ENCODE results near the gene FAM9C. TPM values are rescaled to one million over a fixed set of nuclear protein-coding genes. Genes with fewer than 3 reads are reported as not detected.
"Not testable (repeated sequence)": the region's sequence is repeated elsewhere in the genome, so short reads cannot be mapped to it uniquely, and the experiment has no call there.

Gene FAM9C
- total RNA-seq, 4 donors from 2014 or later, result not detected

DNA sequence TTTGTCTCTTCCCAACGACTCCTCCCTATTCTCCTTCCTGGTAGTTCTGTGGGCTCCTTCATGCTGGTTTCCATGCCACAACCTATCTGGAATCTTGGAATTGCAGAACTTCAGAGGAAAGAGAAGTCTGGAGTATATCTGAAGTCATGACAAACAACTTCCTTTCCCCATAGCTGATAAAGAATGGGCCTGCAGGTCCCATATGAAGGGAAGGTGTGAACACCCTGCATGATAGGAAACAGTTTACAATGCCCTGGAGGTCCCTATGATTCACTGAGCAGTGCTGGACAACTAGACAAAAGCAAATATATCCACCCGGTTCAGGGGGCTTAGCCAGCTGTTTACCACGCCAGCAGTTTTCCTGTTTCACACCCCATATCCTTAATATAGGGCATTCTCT lies 19.4 kb downstream of the FAM9C start:
- DNase-seq (ENCODE audit: low spot score) (no peak), ATAC-seq (ENCODE audit: low FRiP score) (no peak)
- TF ChIP-seq, protein P1, sequence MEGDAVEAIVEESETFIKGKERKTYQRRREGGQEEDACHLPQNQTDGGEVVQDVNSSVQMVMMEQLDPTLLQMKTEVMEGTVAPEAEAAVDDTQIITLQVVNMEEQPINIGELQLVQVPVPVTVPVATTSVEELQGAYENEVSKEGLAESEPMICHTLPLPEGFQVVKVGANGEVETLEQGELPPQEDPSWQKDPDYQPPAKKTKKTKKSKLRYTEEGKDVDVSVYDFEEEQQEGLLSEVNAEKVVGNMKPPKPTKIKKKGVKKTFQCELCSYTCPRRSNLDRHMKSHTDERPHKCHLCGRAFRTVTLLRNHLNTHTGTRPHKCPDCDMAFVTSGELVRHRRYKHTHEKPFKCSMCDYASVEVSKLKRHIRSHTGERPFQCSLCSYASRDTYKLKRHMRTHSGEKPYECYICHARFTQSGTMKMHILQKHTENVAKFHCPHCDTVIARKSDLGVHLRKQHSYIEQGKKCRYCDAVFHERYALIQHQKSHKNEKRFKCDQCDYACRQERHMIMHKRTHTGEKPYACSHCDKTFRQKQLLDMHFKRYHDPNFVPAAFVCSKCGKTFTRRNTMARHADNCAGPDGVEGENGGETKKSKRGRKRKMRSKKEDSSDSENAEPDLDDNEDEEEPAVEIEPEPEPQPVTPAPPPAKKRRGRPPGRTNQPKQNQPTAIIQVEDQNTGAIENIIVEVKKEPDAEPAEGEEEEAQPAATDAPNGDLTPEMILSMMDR (IDR thresholded peaks at IDR 0.05), result no peak

DNA sequence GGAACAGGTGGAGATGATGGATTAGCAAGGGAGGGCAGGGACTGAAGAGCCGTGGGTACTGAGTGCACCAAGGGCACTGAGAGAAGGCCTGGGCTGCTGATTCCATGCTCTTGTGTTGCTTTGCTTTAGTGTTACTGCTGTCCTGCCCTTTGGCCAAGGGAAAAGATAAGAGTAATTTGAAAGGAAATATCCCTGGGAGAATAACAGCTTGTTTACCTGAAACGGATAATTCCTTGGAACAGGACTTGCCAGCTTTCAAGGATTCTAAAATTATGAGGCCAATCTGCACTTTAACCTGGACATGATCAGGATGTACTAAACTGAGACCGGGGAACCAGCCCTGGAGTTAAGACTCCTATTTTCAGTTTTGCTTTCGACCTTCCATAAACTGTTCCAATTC lies 20.4 kb downstream of the FAM9C start:
- TF ChIP-seq, protein P1 (IDR thresholded peaks at IDR 0.05), result no peak
- DNase-seq (ENCODE audit: low spot score) (no peak), ATAC-seq (ENCODE audit: low FRiP score) (no peak)

DNA sequence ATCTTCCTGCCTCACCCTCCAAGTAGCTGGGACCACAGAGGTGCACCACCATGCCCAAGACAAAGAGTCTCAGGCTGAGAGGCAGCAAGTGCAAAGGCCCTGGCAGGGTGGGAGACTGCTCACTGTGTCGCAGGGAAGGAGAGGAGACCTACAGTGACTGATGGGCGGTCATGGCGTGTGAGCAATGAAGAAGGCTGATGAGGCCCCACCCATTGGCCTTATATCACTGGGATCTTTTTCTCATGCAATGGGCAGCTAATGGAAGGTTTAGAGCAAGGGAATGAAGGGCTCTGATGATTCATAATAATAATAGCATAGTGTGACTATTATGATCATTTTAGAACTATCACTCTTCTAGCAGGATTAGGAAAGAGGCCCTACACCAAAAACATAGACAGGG lies 20.9 kb downstream of the FAM9C start:
- TF ChIP-seq, protein P1 (IDR thresholded peaks at IDR 0.05), result no peak
- DNase-seq (ENCODE audit: low spot score) (no peak), ATAC-seq (ENCODE audit: low FRiP score) (no peak)

DNA sequence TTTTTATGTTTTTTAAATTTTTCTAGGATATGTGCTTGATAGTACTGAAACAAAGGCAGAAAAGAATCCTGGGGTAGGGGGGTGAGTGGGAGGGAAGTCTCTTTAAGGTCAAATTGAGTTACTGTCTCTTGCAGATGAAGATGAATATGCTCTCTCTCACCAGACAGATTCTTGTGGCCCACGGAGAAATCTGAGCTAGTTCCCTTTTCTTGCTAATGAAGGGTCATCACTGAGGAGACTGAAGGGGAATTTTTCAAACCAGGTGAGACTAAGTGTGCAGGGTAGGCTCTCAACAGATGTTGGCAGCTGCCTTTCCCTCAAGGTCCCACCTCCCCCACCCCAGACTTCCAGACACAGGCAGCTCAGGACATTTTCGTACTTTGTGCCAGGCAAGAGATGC lies 21.5 kb downstream of the FAM9C start:
- TF ChIP-seq, protein P1 (IDR thresholded peaks at IDR 0.05), result no peak

DNA sequence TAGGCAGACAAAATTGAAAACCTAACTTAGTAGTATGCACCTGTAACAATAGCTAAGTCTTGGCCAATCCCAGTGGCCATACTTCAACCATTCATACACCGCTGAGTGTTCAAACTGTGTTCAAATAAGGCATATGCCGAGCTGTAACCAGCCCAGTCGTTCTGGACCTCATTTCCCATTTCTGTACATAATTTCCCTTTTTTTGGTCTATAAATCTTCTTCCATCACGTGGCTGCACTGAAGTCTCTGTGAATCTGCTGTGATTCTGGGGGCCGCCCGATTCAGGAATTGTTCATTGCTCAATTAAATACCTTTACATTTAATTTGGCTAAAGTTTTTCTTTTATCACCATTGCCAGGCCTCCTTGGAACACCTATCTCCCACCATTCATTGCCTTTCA lies 27.7 kb downstream of the FAM9C start:
- not testable (repeated sequence) for DNase-seq (ENCODE audit: low spot score); ATAC-seq (ENCODE audit: low FRiP score)

More for the DNA sequence above, 21.5 kb downstream of the FAM9C start:
- ATAC-seq (ENCODE audit: low FRiP score) (no peak), DNase-seq (ENCODE audit: low spot score) (no peak)

DNA sequence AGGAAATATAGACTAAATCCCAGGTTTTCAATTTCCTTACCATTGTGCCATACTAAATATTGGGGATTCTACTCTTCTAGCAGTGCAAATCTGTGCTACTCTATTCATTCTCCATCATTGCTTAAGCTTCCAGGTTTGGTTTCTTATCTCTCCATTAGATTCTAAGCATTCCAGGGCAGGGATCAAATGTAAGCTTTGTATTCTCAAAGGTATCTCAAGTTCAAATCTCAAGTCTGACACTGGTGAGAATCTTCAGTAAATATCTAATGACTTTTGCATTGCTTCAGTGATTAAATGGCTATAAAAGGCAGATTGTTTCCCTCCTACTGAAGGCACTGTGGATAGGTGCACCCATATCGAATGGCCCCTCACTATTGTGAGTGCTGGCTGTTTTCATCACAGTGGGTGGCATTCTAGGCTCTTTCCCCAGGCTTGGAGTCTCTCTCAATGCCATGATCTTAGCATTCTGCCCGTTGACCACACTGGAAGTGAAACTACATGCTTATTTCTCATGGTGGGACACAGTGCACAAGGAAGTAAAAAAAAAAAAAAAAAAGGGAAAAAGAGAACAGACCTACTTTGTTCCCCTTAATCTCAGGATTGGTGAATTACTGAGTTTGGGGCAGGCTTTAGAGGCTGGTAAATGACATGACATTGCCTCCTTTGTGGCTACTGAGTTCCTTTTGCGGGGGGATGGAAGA lies 28.7 kb downstream of the FAM9C start:
- DNase-seq (ENCODE audit: low spot score) (no peak), ATAC-seq (ENCODE audit: low FRiP score) (no peak)
- TF ChIP-seq, protein P1 (IDR thresholded peaks at IDR 0.05), result no peak

- DNase-seq (ENCODE audit: low spot score), result no peak
- no peak for ATAC-seq (ENCODE audit: low FRiP score)
- TF ChIP-seq, protein P1 (IDR thresholded peaks at IDR 0.05), result no peak
These were observed 30.0 kb downstream of the FAM9C start for GRCh38 chrX:13014111-13015096.
